CD4-positive, alpha-beta T cell treated with Interferon gamma for 1 hour (primary cell): ENCODE measurements around the gene MANSC4.
"Not testable (repeated sequence)": the region's sequence is repeated elsewhere in the genome, so short reads cannot be mapped to it uniquely, and the experiment has no call there.

Experiments used
- DNase-seq: peaks from one replicate; pipeline ENCODE4 v3.0.0-alpha.2; 2020

MANSC4 gene

GRCh38 chr12:27747111-27747820 lies 32.8 kb downstream of the MANSC4 start:
- DNase-seq = no peak

GRCh38 chr12:27745734-27746133 lies 34.3 kb downstream of the MANSC4 start:
- DNase-seq = not testable (repeated sequence)

- DNase-seq = no peak
Measured at GRCh38 chr12:27743601-27744000, 36.4 kb downstream of the MANSC4 start.

GRCh38 chr12:27734321-27734720 lies 45.7 kb downstream of the MANSC4 start:
- DNase-seq = not testable (repeated sequence)

DNA sequence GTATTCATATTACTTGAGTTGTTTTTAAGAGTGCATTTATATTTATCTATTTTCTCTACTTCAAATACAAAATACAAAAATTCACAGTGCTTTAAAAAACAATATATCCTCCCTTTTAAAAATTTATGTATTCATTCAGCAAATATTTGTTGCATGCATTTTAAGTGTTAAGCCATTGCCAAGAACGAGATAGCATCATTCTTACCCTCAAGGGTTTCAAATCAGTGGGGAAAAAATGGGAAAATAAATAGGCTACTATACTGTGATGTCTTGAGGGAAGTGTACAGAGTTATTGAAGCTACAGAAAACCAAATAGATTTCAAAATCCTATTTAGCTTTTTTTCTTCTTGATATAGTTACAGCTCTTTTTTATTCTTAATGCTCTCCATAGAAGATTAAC lies 46.2 kb downstream of the MANSC4 start:
- no peak for DNase-seq

DNA sequence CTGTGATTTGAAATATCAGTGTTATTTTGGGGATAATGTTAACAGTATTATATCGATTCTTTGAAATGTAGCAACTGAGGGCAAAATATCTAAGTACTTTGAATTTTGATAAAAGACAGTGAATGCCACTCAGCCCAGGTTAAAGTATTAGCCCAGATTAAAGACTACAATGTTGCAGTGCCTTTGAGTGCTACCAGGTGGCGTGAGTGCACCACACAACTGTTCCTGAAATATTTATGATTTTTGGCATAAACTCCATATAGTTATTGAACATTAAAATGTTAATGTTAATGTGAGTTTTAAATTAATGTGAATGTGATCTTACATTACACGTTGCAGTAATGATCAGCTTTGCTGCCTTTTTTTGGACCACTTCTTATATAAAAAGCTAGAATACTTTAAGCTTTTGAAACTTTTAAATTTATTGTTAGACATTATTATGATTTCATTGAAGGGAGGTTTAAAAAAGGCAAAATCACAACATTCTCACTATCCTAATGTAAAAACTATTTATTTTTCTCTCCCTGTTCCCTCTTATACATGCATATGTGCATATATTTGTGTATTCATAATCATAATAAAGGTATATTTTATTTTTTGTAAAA lies 46.9 kb downstream of the MANSC4 start:
- peak; percentile 24 for DNase-seq

DNA sequence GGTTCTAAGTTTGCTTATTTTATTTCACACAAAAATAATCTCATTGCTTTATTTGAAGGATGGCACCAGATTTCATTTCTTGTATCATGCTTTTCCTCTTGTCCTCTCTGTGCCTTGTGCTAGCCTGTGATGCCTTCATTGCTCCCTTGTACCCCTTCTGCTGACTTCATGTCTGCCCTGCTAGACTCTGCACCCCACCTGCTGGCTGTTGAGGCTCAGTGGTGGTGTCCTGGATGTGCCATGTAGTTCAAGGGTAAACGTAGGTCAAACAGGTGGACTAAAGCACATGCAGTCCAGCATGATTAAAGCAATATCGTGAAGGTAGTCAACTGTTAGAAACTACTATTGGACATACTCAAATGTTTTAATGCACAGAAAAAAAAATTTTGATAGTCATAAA lies 47.8 kb downstream of the MANSC4 start:
- DNase-seq = no peak

DNA sequence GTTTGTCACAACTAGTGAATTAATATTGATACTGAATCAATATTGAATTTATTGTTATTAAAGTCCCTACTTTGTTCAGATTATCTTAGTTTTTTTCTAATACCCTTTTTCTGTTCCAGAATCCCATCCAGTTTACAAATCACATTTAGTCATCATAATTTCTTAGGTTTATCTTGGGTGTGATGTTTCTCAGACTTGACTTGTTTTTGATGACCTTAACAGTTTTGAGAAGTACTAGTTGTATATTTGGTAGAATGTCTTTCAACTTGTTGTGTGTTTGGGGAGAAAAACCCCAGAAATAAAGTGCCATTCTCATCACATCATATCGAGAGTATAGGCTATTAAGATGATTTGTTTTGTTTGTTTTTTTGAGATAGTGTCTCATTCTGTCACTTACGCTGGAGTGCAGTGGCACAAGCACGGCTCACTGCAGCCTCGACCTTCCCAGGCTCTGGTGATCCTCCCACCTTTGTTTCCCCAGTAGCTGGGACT lies 49.9 kb downstream of the MANSC4 start:
- DNase-seq = no peak

GRCh38 chr12:27723212-27723611 lies 56.8 kb downstream of the MANSC4 start:
- DNase-seq = no peak
